ENCODE results near the gene LMO7.

DNA sequence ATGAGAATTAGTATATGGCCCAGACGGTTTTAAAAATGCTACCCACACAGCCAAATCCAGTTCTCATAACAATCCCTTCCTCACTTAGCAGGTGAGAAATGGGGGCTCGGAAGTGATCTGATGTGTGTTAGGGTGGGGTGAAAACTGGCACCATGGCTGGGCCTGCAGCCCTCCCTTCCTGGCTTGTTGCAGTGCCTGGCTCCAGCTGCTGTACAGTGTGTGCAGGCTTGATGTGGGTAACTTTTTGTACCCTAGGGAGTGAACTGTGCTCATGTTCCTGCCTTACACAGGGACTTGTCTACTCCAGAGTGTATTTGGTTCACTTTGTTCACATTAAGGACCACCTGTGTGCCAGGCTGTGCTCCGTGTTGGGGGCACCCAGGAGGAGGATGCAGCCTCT lies 177.2 kb downstream of the LMO7 start:
- TF ChIP-seq CTCF (IDR thresholded peaks at IDR 0.05) = no peak
- TF ChIP-seq EZH2phosphoT487 (IDR thresholded peaks at IDR 0.05) = no peak
